Mesothelial cell of epicardium (in vitro differentiated cells): ENCODE data around the gene CDC25A. TPM values are rescaled to one million over a fixed set of nuclear protein-coding genes. Genes with fewer than 3 reads are reported as not detected.
"Not testable (repeated sequence)": the region's sequence is repeated elsewhere in the genome, so short reads cannot be mapped to it uniquely, and the experiment has no call there.

Experiments
- DNase-seq, 2 experiments: peaks; one replicate each; pipeline ENCODE4 v3.0.0; 2021; ENCODE audit warnings: low spot score in 2 of 2; ENCODE audit not compliant: unreplicated experiment in 2 of 2
- H3K27ac Mint-ChIP-seq: 2 replicates; pipeline ENCODE4 v1.8.0; 2021; ENCODE audit warnings: mixed read lengths
- H3K27me3 Mint-ChIP-seq: 2 replicates; pipeline ENCODE4 v1.8.0; 2021; ENCODE audit warnings: low read depth, mixed read lengths
- H3K36me3 Mint-ChIP-seq: 2 replicates; pipeline ENCODE4 v1.8.0; 2021; ENCODE audit warnings: mixed read lengths
- H3K4me1 Mint-ChIP-seq: 2 replicates; pipeline ENCODE4 v1.8.0; 2021; ENCODE audit warnings: mixed read lengths
- H3K4me3 Mint-ChIP-seq: 2 replicates; pipeline ENCODE4 v1.8.0; 2021; ENCODE audit warnings: mild to moderate bottlenecking, moderate library complexity, mixed read lengths
- H3K9me3 Mint-ChIP-seq: 2 replicates; pipeline ENCODE4 v1.8.0; 2021; ENCODE audit warnings: mixed read lengths
- total RNA-seq: library from RNA; stranded (reverse); gene quantifications from 3 replicates; pipeline ENCODE4 v1.2.1, GENCODE V29; 2021
- TF ChIP-seq, protein P1 (sequence below): fragments of 200-600 bp; sonication (generic); IDR thresholded peaks from one replicate; pipeline ENCODE4 v1.5.0; 2021; ENCODE audit warnings: antibody characterized with exemption; ENCODE audit not compliant: unreplicated experiment

CDC25A gene
- total RNA-seq, 1 donor from 2014 or later: 12.1 TPM

DNA sequence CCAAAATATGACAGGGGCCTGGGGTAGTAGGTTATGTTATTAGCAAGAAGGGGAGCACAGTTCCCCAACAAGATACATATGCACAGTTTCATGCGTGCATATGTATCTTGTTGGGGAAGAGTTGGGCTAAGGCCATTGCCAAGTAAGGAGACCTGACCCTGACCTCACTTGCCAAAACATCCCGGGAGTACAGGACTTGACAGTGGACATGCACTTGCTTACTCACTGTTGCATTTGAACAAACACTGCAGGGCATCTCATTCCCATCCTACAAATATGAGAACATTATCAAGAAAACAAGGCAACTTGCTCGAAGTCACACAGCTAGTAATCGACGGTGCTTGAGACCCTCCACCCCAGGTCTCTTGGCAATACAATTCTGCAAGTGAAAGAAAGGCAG, 30.3 kb upstream of the CDC25A start:
- TF ChIP-seq, protein P1, sequence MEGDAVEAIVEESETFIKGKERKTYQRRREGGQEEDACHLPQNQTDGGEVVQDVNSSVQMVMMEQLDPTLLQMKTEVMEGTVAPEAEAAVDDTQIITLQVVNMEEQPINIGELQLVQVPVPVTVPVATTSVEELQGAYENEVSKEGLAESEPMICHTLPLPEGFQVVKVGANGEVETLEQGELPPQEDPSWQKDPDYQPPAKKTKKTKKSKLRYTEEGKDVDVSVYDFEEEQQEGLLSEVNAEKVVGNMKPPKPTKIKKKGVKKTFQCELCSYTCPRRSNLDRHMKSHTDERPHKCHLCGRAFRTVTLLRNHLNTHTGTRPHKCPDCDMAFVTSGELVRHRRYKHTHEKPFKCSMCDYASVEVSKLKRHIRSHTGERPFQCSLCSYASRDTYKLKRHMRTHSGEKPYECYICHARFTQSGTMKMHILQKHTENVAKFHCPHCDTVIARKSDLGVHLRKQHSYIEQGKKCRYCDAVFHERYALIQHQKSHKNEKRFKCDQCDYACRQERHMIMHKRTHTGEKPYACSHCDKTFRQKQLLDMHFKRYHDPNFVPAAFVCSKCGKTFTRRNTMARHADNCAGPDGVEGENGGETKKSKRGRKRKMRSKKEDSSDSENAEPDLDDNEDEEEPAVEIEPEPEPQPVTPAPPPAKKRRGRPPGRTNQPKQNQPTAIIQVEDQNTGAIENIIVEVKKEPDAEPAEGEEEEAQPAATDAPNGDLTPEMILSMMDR: no peak
- Mint-ChIP-seq H3K27ac (no peak overlapping the region), H3K36me3 (no peaks in the 10 kb centered on the region), H3K9me3 (no peaks in the 10 kb centered on the region), H3K27me3 (peaks cover 8% of the 10 kb centered on the region), H3K4me1 (peaks cover 5% of the 10 kb centered on the region), H3K4me3 (no peak overlapping the region)
- DNase-seq: no peak

DNA sequence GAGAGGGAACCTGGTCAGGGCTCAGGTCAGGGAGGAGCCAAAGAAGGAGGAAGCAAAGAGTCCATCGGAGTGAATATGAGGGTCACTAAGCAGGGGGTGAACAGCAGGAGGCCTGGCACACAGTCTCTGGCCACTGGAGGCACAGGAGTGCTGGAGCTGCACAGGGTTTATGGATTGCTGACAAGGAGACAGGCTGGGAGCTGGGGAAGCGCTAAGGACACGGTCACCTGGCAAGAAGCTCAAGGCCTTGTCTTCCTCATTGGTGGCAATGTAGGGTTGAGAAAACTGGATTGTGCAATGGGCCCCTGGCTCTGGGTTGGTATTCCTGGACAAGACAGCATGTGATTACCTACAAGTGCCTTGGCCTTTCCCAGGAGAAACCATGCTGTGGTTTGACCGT, 29.2 kb upstream of the CDC25A start:
- H3K9me3 Mint-ChIP-seq: no peaks in the 10 kb centered on the region
- DNase-seq: no peak
- TF ChIP-seq, protein P1: no peak
- no peak overlapping the region for H3K27ac Mint-ChIP-seq
- peaks cover 8% of the 10 kb centered on the region for H3K27me3 Mint-ChIP-seq
- no peak overlapping the region for H3K4me3 Mint-ChIP-seq
- H3K4me1 Mint-ChIP-seq: peaks cover 3% of the 10 kb centered on the region
- no peaks in the 10 kb centered on the region for H3K36me3 Mint-ChIP-seq

DNA sequence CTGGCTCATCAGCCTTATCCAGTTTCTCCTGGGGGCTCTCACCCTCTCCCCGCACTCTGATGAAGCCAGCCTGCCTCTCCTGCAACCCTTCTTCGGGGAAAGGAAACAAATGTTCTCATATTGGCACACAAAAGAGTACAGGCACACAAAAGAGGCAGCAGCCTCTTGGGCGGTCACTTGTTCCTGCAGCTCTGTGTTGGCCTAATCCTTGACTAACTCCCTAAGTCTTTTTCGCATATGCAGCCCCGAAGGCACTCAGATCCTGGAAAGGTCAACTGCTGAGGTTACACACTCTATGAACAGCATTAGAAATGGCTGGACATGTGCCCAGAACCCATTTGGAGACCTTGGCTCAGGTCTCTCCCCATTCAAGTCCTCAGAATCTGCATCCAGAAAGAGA, 27.7 kb upstream of the CDC25A start:
- Mint-ChIP-seq H3K27me3 (peaks cover 6% of the 10 kb centered on the region), H3K27ac (peak overlapping the region; percentile 40), H3K4me1 (peaks cover 3% of the 10 kb centered on the region), H3K4me3 (no peak overlapping the region), H3K36me3 (no peaks in the 10 kb centered on the region), H3K9me3 (no peaks in the 10 kb centered on the region)
- no peak for DNase-seq
- TF ChIP-seq, protein P1: no peak

DNA sequence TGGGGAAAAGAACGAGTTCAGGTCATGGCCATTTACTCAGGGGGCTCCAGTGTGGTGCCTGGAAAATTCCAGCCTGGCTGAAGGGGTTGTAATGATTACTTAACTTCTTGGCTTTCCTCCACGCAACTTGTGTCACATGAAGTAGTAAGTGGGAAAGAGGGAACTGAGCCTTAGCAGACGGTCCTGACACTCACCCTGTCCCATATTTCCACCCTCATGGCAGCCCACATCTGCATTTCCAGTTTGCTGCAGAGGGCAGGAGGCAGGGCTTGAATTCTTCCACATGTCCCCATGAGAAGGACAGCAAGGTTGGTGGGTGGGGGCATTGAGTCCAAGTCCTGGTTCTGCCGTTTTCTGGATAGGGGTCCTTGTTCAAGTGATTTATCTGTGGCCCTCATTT, 27.2 kb upstream of the CDC25A start:
- Mint-ChIP-seq H3K36me3 (no peaks in the 10 kb centered on the region), H3K27me3 (peaks cover 6% of the 10 kb centered on the region), H3K27ac (peak overlapping the region; percentile 40), H3K4me3 (no peak overlapping the region), H3K4me1 (peaks cover 3% of the 10 kb centered on the region), H3K9me3 (no peaks in the 10 kb centered on the region)
- DNase-seq: no peak
- TF ChIP-seq, protein P1: no peak

DNA sequence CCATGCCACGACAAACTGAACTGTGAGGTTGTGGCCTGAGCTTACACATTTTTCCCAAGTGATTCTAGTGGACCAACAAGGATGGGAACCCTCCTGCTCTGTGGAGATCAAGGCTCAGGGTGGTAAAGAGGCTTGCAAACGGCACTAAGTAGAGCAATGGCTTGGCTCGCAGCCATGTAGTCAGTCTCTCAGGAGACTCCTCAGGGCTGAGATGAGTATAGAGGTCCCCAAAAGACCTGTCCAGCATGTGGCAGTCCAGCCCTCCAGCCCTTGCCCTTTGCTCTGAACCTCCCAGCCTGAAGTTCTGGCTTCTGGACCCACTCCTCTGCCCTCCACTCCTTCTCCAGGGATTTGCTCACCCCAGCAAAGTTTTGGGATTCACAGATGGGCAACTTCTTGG, 26.8 kb upstream of the CDC25A start:
- peaks cover 2% of the 10 kb centered on the region for H3K9me3 Mint-ChIP-seq
- H3K4me3 Mint-ChIP-seq: no peak overlapping the region
- H3K27me3 Mint-ChIP-seq: peaks cover 6% of the 10 kb centered on the region
- peaks cover 1% of the 10 kb centered on the region for H3K36me3 Mint-ChIP-seq
- peaks cover 3% of the 10 kb centered on the region for H3K4me1 Mint-ChIP-seq
- DNase-seq: no peak
- TF ChIP-seq, protein P1: no peak
- H3K27ac Mint-ChIP-seq: no peak overlapping the region

DNA sequence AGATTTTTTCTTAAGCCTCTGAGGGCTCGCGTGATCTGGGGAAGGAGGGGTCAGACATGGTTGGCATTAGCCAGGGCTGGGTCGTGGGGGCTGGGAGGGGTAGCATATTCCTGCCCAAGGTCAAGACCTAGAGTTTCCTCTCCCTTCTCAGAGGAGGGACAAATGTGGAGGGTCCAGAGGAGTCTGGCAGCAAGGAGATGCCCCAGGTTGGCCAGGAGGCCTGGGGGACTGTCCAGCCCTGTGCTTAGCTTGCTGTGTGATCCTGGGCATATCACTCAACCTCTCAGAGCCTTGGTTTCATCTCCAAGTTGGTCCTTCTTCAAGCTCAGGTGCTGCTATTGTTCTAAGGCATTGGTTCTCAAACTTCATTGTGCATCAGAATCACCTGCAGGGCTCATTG, 26.0 kb upstream of the CDC25A start:
- TF ChIP-seq, protein P1: no peak

DNA sequence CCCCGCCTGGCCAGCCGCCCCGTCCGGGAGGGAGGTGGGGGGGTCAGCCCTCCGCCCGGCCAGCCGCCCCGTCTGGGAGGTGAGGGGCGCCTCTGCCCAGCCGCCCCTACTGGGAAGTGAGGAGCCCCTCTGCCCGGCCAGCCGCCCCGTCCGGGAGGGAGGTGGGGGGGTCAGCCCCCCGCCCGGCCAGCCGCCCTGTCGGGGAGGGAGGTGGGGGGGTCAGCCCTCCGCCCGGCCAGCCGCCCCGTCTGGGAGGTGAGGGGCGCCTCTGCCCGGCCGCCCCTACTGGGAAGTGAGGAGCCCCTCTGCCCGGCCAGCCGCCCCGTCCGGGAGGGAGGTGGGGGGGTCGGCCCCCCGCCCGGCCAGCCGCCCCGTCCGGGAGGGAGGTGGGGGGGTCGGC, 23.6 kb upstream of the CDC25A start:
- not testable (repeated sequence) for H3K27ac Mint-ChIP-seq, H3K36me3 Mint-ChIP-seq, H3K9me3 Mint-ChIP-seq, H3K4me3 Mint-ChIP-seq, H3K4me1 Mint-ChIP-seq, H3K27me3 Mint-ChIP-seq, DNase-seq

More for the DNA sequence above, 26.0 kb upstream of the CDC25A start:
- Mint-ChIP-seq H3K27ac (no peak overlapping the region), H3K4me3 (no peak overlapping the region), H3K27me3 (peaks cover 6% of the 10 kb centered on the region), H3K36me3 (peaks cover 3% of the 10 kb centered on the region), H3K9me3 (peaks cover 5% of the 10 kb centered on the region), H3K4me1 (peaks cover 3% of the 10 kb centered on the region)
- DNase-seq: no peak

DNA sequence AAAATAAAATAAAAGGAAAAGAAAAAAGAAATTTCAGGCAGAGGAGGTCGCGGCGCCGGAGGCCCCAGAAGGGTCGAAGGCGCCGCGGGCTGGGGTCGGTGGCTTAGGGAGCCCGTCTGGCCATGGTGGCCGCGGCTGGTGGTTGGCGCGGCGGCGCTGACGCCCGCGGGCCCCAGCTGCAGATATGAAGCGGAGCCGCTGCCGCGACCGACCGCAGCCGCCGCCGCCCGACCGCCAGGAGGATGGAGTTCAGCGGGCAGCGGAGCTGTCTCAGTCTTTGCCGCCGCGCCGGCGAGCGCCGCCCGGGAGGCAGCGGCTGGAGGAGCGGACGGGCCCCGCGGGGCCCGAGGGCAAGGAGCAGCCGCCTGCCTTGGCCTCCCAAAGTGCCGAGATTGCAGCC, 22.3 kb upstream of the CDC25A start:
- H3K4me3 Mint-ChIP-seq, H3K9me3 Mint-ChIP-seq, H3K27me3 Mint-ChIP-seq, DNase-seq, H3K27ac Mint-ChIP-seq, H3K4me1 Mint-ChIP-seq, H3K36me3 Mint-ChIP-seq: not testable (repeated sequence)
